D721Med (cell line): ENCODE measurements around the gene CCDC82.
A peak's percentile ranks its signal among the peaks of the same experiment; 100 is the strongest.

Experiments
- DNase-seq: peaks from one replicate; pipeline ENCODE4 v3.0.0; 2011; ENCODE audit warnings: low spot score; ENCODE audit not compliant: insufficient read length
- FAIRE-seq: peaks from 2 replicates; lab custom pipeline; 2011; peaks lifted over from hg19 to GRCh38; lab: Jason Lieb, UNC
- CTCF ChIP-seq: IDR thresholded peaks from 2 replicates; pipeline ENCODE4 v1.5.1; 2012; ENCODE audit warnings: mild to moderate bottlenecking, control low read depth; ENCODE audit not compliant: insufficient read depth; ENCODE audit errors: missing control alignments

The CCDC82 gene

GRCh38 chr11:96397863-96398262 lies 8.2 kb upstream of the CCDC82 start:
- TF ChIP-seq CTCF, result no peak
- no peak for FAIRE-seq
- DNase-seq, result no peak

GRCh38 chr11:96396637-96397036 lies 6.9 kb upstream of the CCDC82 start:
- no peak for TF ChIP-seq CTCF
- no peak for FAIRE-seq
- no peak for DNase-seq

GRCh38 chr11:96394773-96395172 lies 5.1 kb upstream of the CCDC82 start:
- DNase-seq (no peak), FAIRE-seq (no peak)
- TF ChIP-seq CTCF, result no peak

GRCh38 chr11:96393753-96394348 lies 4.1 kb upstream of the CCDC82 start:
- peak; percentile 64 for FAIRE-seq
- peak; percentile 72 for TF ChIP-seq CTCF
- no peak for DNase-seq

GRCh38 chr11:96391698-96392307 lies 2.1 kb upstream of the CCDC82 start:
- TF ChIP-seq CTCF, result peak; percentile 6
- FAIRE-seq (peak; percentile 38), DNase-seq (no peak)

- FAIRE-seq, result no peak
- no peak for DNase-seq
- TF ChIP-seq CTCF, result no peak
These were observed 728 bp upstream of the CCDC82 start for GRCh38 chr11:96390488-96390792.
